ENCODE measurements around the gene HS3ST2. TPM values are rescaled to one million over a fixed set of nuclear protein-coding genes. Genes with fewer than 3 reads are reported as not detected.

The HS3ST2 gene
- total and polyA plus RNA-seq, 12 donors = 0.04 to 0.66 (median 0.32) TPM; not detected in 1

DNA sequence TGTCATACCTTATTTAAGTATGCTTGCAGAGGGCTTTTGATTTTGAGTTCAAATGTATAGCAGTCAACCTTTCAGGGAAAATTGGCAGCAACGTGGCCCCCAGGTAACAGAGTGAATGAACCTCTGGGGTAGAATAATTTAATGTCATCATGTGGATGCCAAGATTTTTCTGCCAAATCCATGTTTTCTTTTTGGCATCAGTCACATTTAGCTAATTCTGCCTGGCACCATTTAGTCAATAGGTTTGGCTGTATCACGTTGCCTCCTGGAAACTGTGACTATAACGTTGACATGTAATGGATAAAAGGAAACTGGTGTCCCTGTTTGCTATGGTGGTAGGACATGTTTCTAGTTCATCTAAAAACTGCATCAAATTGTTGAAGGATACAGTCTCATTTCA is 115.5 kb downstream of the HS3ST2 start:
- H3K27me3 ChIP-seq = peaks cover 0 to 29% (median 6%) of the 10 kb centered on the region in 7 donors
- H3K4me3 ChIP-seq = no peak overlapping the region
- WGBS, 2 donors = 57 to 72% methylated on average over 3 of the region's 3 CpGs
- no peak for DNase-seq
- H3K9me3 ChIP-seq = no peaks in the 10 kb centered on the region
- H3K36me3 ChIP-seq = no peaks in the 10 kb centered on the region
- H3K4me1 ChIP-seq = peaks cover 0 to 20% (median 11%) of the 10 kb centered on the region in 9 donors
- TF ChIP-seq, protein P1, sequence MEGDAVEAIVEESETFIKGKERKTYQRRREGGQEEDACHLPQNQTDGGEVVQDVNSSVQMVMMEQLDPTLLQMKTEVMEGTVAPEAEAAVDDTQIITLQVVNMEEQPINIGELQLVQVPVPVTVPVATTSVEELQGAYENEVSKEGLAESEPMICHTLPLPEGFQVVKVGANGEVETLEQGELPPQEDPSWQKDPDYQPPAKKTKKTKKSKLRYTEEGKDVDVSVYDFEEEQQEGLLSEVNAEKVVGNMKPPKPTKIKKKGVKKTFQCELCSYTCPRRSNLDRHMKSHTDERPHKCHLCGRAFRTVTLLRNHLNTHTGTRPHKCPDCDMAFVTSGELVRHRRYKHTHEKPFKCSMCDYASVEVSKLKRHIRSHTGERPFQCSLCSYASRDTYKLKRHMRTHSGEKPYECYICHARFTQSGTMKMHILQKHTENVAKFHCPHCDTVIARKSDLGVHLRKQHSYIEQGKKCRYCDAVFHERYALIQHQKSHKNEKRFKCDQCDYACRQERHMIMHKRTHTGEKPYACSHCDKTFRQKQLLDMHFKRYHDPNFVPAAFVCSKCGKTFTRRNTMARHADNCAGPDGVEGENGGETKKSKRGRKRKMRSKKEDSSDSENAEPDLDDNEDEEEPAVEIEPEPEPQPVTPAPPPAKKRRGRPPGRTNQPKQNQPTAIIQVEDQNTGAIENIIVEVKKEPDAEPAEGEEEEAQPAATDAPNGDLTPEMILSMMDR (IDR thresholded peaks at IDR 0.05) = no peak
- intact Hi-C loops (cut with DNase I) = no loop called here
- no peak for ATAC-seq
- no peak overlapping the region for H3K27ac ChIP-seq

- 25 to 33% methylated on average over 8 of the region's 8 CpGs for WGBS, 2 donors
- H3K36me3 ChIP-seq = no peaks in the 10 kb centered on the region
- ATAC-seq (peak in 1 of 8 donors; percentile 21), DNase-seq (no peak)
- H3K4me3 ChIP-seq = no peak overlapping the region
- no peak overlapping the region for H3K27ac ChIP-seq
- TF ChIP-seq, protein P1 (IDR thresholded peaks at IDR 0.05) = no peak
- intact Hi-C loops (cut with DNase I) = no loop called here
- peaks cover 0 to 20% (median 15%) of the 10 kb centered on the region in 9 donors for H3K4me1 ChIP-seq
- H3K27me3 ChIP-seq = peaks cover 0 to 36% (median 12%) of the 10 kb centered on the region in 7 donors
- no peaks in the 10 kb centered on the region for H3K9me3 ChIP-seq
Observed at GRCh38 chr16:22932032-22932771, 118.2 kb downstream of the HS3ST2 start.

DNA sequence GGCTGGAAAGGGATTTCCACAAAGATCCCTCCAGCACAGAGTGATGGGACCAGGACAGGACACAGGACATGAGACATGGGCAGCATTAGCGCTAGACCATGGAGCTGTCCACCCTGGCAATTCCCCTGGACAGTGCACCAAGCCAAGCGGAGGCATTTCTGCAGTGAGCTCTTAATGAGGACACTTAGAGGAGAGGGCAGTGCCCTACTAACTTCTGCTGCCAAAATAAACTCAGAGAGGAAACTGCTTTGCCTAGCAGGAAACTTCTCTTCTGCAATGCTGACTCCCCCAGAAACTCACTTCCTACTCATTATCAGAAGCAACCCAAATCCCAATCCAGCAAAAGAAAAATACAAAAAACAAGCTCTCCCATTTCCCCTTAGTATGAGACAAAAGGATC is 119.2 kb downstream of the HS3ST2 start:
- Histone ChIP-seq H3K36me3 (no peaks in the 10 kb centered on the region), H3K9me3 (no peaks in the 10 kb centered on the region), H3K27me3 (peaks cover 0 to 36% (median 12%) of the 10 kb centered on the region in 7 donors), H3K27ac (no peak overlapping the region), H3K4me3 (no peak overlapping the region), H3K4me1 (peaks cover 0 to 20% (median 15%) of the 10 kb centered on the region in 9 donors)
- 16 to 18% methylated on average over 2 of the region's 2 CpGs for WGBS, 2 donors
- ATAC-seq (peak; percentile 17 to 82 (median 64)), DNase-seq (peak; percentile 10 to 24)
- TF ChIP-seq, protein P1 (IDR thresholded peaks at IDR 0.05) = no peak
- intact Hi-C loops (cut with DNase I) = no loop called here

GRCh38 chr16:22934786-22935185 is 120.8 kb downstream of the HS3ST2 start:
- 69 to 76% methylated on average over 2 of the region's 2 CpGs for WGBS, 2 donors
- Histone ChIP-seq H3K27me3 (peaks cover 0 to 32% (median 12%) of the 10 kb centered on the region in 7 donors), H3K27ac (no peak overlapping the region), H3K36me3 (no peaks in the 10 kb centered on the region), H3K4me3 (no peak overlapping the region), H3K4me1 (peaks cover 0 to 20% (median 15%) of the 10 kb centered on the region in 9 donors), H3K9me3 (no peaks in the 10 kb centered on the region)
- ATAC-seq = no peak
- no peak for DNase-seq
- TF ChIP-seq, protein P1 (IDR thresholded peaks at IDR 0.05) = no peak
- intact Hi-C loops (cut with DNase I) = no loop called here
